Fibroblast of lung (primary cell): ENCODE data around the gene MAPK4.

Experiments used
- EZH2 ChIP-seq: IDR thresholded peaks from 2 replicates; pipeline ENCODE4 v1.5.1; 2012; ENCODE audit warnings: low read length, control low read depth, mild to moderate bottlenecking; ENCODE audit errors: missing control alignments
- TF ChIP-seq, protein P1 (sequence below), 2 donors: IDR thresholded peaks in 1 of 2; conservative IDR thresholded peaks in 1 of 2; 1 replicate in 1 of 2; 2 replicates in 1 of 2; pipeline ENCODE4 v1.5.1; 2011 to 2012; ENCODE audit warnings: low read length in 2 of 2, control low read depth in 1 of 2, inconsistent platforms in 1 of 2, low read depth in 1 of 2, mild to moderate bottlenecking in 1 of 2

DNA sequence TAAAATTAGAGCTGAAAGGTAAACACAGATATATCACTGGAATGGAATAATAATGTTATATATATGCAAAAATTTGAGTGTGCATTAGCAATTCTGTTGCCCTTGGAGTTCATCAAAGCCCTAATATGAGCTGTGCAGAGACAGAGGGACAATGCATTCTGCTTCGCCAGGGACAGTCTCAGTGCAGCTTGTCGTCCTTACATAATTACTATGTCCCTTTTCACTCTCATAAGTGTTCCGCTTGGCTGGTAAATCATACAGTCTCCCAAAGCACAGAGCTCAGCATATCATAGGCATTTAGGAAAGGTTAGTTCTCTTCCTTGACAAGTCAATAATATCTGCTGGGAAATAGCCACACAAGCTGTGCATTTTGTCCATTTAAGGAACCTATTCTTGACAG, 30.7 kb downstream of the MAPK4 start:
- TF ChIP-seq, protein P1, sequence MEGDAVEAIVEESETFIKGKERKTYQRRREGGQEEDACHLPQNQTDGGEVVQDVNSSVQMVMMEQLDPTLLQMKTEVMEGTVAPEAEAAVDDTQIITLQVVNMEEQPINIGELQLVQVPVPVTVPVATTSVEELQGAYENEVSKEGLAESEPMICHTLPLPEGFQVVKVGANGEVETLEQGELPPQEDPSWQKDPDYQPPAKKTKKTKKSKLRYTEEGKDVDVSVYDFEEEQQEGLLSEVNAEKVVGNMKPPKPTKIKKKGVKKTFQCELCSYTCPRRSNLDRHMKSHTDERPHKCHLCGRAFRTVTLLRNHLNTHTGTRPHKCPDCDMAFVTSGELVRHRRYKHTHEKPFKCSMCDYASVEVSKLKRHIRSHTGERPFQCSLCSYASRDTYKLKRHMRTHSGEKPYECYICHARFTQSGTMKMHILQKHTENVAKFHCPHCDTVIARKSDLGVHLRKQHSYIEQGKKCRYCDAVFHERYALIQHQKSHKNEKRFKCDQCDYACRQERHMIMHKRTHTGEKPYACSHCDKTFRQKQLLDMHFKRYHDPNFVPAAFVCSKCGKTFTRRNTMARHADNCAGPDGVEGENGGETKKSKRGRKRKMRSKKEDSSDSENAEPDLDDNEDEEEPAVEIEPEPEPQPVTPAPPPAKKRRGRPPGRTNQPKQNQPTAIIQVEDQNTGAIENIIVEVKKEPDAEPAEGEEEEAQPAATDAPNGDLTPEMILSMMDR (conservative IDR thresholded peaks at IDR 0.05 in 1 of 2, IDR thresholded peaks at IDR 0.05 in 1 of 2; ENCODE audit: low read depth in 1 of 2, low read length in 2 of 2): no peak
- no peak for TF ChIP-seq EZH2
